ENCODE data around the gene BTNL9.

Gene BTNL9

DNA sequence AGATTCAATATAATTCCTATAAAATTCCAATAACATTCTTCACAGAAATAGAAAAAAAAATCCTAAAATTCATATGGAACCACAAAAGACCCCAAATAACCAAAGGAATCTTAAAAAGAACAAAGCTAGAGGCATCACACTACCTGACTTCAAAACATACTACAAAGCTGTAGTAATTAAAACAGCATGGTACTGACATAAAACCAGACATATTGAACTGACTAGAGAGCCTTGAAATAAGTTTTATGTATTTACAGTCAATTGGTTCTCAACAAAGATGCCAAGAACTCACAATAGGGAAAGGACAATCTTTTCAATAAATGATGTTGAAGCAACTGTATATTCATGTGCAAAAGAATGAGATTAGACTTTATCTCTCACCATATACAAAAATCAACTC lies 36.9 kb downstream of the BTNL9 start:
- no peak overlapping the region for H3K4me3 ChIP-seq (ENCODE audit: low read length)
- no peak for DNase-seq (ENCODE audit: low read depth)
- TF ChIP-seq, protein P1, sequence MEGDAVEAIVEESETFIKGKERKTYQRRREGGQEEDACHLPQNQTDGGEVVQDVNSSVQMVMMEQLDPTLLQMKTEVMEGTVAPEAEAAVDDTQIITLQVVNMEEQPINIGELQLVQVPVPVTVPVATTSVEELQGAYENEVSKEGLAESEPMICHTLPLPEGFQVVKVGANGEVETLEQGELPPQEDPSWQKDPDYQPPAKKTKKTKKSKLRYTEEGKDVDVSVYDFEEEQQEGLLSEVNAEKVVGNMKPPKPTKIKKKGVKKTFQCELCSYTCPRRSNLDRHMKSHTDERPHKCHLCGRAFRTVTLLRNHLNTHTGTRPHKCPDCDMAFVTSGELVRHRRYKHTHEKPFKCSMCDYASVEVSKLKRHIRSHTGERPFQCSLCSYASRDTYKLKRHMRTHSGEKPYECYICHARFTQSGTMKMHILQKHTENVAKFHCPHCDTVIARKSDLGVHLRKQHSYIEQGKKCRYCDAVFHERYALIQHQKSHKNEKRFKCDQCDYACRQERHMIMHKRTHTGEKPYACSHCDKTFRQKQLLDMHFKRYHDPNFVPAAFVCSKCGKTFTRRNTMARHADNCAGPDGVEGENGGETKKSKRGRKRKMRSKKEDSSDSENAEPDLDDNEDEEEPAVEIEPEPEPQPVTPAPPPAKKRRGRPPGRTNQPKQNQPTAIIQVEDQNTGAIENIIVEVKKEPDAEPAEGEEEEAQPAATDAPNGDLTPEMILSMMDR (IDR thresholded peaks at IDR 0.05; ENCODE audit: insufficient read depth, low read depth, low read length, missing control alignments), result no peak

DNA sequence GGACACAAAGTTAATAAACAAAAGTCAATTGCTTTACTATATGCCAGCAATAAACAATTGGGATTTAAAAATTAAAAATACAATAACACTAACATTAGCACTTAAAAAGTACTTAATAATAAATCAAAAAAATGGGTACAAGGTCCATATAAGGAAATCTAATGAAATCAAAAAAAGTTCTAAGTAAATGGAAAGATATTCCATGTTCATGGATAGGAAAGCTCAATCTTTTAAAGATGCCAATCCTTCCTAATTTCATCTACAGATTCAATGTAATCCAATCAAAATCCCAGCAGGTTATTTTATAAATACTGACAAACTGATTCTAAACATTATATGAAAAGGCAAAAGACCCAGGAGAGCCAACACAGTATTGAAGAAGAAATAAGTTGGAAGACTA lies 41.9 kb downstream of the BTNL9 start:
- TF ChIP-seq, protein P1 (IDR thresholded peaks at IDR 0.05; ENCODE audit: insufficient read depth, low read depth, low read length, missing control alignments), result no peak
- no peak overlapping the region for H3K4me3 ChIP-seq (ENCODE audit: low read length)
- no peak for DNase-seq (ENCODE audit: low read depth)

DNA sequence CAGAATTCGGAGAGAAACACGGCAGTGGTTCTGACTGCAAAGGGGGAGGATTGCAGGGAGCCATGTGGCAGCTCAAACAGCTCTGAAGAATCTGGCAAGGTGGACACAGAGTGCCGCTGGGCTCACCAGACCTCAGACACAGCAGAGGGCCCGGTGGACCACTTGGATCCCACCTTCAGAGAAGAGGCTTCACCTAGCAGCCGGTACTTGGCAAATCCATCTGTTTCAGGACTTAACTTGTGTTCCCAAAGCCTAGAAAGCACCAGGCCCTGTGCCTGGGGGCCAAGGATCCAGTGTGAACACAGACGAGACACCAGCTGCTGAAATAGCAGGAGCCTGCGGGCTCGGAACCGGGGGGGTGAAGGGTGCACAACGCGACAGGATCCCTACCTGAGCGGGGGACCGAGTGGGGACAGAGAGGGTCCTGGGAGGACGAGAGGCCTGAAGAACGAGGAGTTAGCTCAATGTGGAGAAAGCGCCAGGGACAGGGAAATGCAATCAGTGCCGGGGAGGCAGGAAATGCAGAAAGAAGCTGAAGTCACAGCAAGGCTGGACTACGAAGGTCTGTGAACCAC lies 44.6 kb downstream of the BTNL9 start:
- TF ChIP-seq, protein P1 (IDR thresholded peaks at IDR 0.05; ENCODE audit: insufficient read depth, low read depth, low read length, missing control alignments), result no peak
- DNase-seq (ENCODE audit: low read depth), result no peak
- H3K4me3 ChIP-seq (ENCODE audit: low read length), result no peak overlapping the region

DNA sequence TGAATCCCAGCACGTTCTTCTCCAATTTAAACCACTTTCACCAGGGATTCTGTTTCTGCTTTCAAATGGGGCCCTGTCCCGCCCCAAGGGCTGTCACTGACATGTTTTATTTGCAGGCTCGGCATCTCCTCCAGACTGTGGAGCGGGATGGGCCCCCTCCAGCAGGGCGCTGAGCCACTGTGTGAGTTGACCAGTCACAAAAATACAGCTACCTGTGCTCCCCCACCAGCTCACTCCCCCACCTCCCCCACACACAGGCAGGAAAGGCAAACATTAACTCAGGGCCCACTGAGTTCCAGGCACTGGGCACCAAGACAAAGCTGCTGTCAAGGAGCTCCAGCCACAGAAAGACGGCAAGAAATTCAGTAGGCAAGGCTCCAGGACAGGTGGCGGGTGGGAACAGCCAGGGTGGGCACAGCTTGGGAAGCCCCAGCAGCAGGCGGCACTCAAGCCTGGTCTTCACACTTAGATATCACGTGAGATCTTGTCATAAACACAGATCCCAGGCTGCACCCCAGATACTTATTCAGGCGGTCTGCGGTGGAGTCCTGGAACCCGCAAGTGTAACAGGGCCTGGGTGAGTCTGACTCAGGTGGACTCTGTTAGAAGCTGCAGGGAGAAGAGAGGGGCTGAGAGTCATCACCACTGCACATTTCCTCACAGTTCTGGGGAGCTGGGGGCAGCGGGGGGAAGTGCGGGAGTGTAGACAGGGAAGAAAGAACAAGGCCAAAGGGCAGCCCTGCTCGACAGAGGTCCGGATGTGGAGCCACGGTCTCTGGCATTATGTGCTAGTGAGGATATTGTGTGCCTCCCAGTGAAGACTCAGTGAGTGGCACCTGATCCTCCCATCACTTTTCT lies 46.2 kb downstream of the BTNL9 start:
- TF ChIP-seq, protein P1 (IDR thresholded peaks at IDR 0.05; ENCODE audit: insufficient read depth, low read depth, low read length, missing control alignments), result no peak
- no peak for DNase-seq (ENCODE audit: low read depth)
- no peak overlapping the region for H3K4me3 ChIP-seq (ENCODE audit: low read length)

DNA sequence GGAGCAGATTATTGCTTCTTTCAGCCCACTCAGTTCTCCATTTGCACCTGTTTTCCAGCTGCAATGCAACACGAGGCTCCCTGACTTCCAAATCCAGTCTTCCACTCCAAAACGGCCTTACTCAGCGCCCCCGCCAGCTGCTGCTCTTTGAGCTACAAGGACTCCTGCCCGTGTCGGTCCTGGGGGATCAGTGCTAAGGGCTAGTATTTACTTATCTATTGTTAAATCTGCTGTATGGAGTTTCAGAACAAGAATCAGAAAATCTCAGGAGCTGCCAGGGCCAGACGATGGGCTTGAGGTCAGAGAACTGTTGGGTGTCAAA lies 46.8 kb downstream of the BTNL9 start:
- no peak for DNase-seq (ENCODE audit: low read depth)
- TF ChIP-seq, protein P1 (IDR thresholded peaks at IDR 0.05; ENCODE audit: insufficient read depth, low read depth, low read length, missing control alignments), result no peak
- no peak overlapping the region for H3K4me3 ChIP-seq (ENCODE audit: low read length)

DNA sequence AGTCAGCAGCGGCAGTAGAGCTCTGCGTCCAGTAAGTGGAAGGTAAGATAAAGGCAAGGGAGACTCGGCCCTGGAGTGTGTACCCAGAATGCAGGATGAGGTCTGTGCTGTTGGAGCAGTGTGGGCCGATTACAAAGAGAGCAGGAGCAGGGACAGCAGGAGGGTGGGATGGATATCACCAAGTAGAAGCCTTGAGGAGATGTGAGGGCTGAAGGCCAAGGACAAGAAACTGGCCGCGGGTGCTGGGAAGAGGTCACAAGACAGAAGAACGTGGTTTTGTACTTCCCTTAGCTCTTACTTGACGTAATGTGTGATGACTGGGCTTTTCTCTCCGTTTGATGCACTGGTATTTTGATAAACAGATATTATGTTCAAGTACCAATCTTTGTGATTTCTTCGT lies 47.2 kb downstream of the BTNL9 start:
- no peak overlapping the region for H3K4me3 ChIP-seq (ENCODE audit: low read length)
- DNase-seq (ENCODE audit: low read depth), result no peak
- TF ChIP-seq, protein P1 (IDR thresholded peaks at IDR 0.05; ENCODE audit: insufficient read depth, low read depth, low read length, missing control alignments), result no peak

DNA sequence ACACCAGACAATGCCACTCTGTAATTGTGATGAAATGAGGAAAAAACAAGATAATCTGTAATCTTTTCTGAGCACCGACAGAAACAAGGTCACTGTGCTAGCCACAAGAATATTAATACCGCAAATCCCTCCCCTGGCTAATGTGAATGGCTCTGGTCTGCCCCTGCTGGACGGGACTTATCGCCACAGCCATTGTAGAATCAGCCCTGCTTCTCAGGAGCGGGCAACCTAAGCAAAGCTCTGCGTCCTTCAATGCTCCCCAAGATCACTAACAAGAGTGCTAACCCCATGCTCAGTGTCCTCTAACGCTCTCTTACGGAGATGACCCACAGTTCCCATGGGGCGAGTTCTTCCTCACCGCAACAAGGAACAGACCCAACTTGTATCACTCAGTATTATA lies 48.2 kb downstream of the BTNL9 start:
- DNase-seq (ENCODE audit: low read depth), result no peak
- no peak overlapping the region for H3K4me3 ChIP-seq (ENCODE audit: low read length)
- TF ChIP-seq, protein P1 (IDR thresholded peaks at IDR 0.05; ENCODE audit: insufficient read depth, low read depth, low read length, missing control alignments), result peak; percentile 29

All from epithelial cell of esophagus (primary cell).